Measurements from ENCODE around the gene EGLN2. TPM values are rescaled to one million over a fixed set of nuclear protein-coding genes. Genes with fewer than 3 reads are reported as not detected.
"Not testable (repeated sequence)": the region's sequence is repeated elsewhere in the genome, so short reads cannot be mapped to it uniquely, and the experiment has no call there.

The EGLN2 gene
- total RNA-seq, 2 experiments from 2014 or later, result 89.1 to 90.3 TPM

- H3K36me3 Mint-ChIP-seq; H3K9me3 Mint-ChIP-seq; H3K4me3 Mint-ChIP-seq; DNase-seq; H3K27me3 Mint-ChIP-seq; POLR2A ChIA-PET; H3K27ac Mint-ChIP-seq; intact Hi-C loops (cut with micrococcal nuclease): not testable (repeated sequence)
- H3K4me1 Mint-ChIP-seq (ENCODE audit: low read depth), result peaks cover 12% of the 10 kb centered on the region
- CTCF ChIA-PET, result interaction anchor here (2.0 kb wide), 1 partner anchor 191 kb away, joined by 4 read pairs; no protein-coding TSS in a partner anchor
Observed at GRCh38 chr19:40825460-40826095, 26.6 kb downstream of the EGLN2 start.

GRCh38 chr19:40826312-40826698 lies 27.3 kb downstream of the EGLN2 start:
- POLR2A ChIA-PET; H3K9me3 Mint-ChIP-seq; H3K27me3 Mint-ChIP-seq; H3K27ac Mint-ChIP-seq; H3K4me3 Mint-ChIP-seq; H3K36me3 Mint-ChIP-seq; CTCF ChIA-PET; intact Hi-C loops (cut with micrococcal nuclease); DNase-seq: not testable (repeated sequence)
- H3K4me1 Mint-ChIP-seq (ENCODE audit: low read depth), result peaks cover 12% of the 10 kb centered on the region

- not testable (repeated sequence) for H3K27ac Mint-ChIP-seq
Observed at GRCh38 chr19:40826699-40827385, 27.9 kb downstream of the EGLN2 start.

GRCh38 chr19:40827386-40828247 lies 28.6 kb downstream of the EGLN2 start:
- no peaks in the 10 kb centered on the region for H3K9me3 Mint-ChIP-seq
- POLR2A ChIA-PET, result no interaction called here

More at GRCh38 chr19:40826699-40827385, 27.9 kb downstream of the EGLN2 start:
- H3K27me3 Mint-ChIP-seq; H3K4me3 Mint-ChIP-seq; H3K36me3 Mint-ChIP-seq; POLR2A ChIA-PET; H3K9me3 Mint-ChIP-seq; intact Hi-C loops (cut with micrococcal nuclease); CTCF ChIA-PET: not testable (repeated sequence)
- H3K4me1 Mint-ChIP-seq (ENCODE audit: low read depth), result peaks cover 12% of the 10 kb centered on the region
- DNase-seq, result peak; percentile 55

GRCh38 chr19:40829205-40829604 lies 30.2 kb downstream of the EGLN2 start:
- Mint-ChIP-seq H3K4me1 (ENCODE audit: low read depth) (peaks cover 13% of the 10 kb centered on the region), H3K36me3 (peaks cover 4% of the 10 kb centered on the region), H3K27ac (no peak overlapping the region), H3K9me3 (no peaks in the 10 kb centered on the region), H3K4me3 (no peak overlapping the region), H3K27me3 (no peaks in the 10 kb centered on the region)
- intact Hi-C loops (cut with micrococcal nuclease), result no loop called here
- DNase-seq, result no peak
- CTCF ChIA-PET, result interaction anchor here (1.0 kb wide), 1 partner anchor 10 kb away, joined by 4 read pairs; no protein-coding TSS in a partner anchor
- POLR2A ChIA-PET, result no interaction called here

More at GRCh38 chr19:40827386-40828247, 28.6 kb downstream of the EGLN2 start:
- intact Hi-C loops (cut with micrococcal nuclease), result no loop called here
- Mint-ChIP-seq H3K4me3 (no peak overlapping the region), H3K36me3 (peaks cover 4% of the 10 kb centered on the region), H3K27ac (no peak overlapping the region), H3K4me1 (ENCODE audit: low read depth) (peaks cover 13% of the 10 kb centered on the region), H3K27me3 (no peaks in the 10 kb centered on the region)
- DNase-seq, result peak; percentile 3
- CTCF ChIA-PET, result no interaction called here

GRCh38 chr19:40830741-40831140 lies 31.8 kb downstream of the EGLN2 start:
- DNase-seq, H3K27ac Mint-ChIP-seq: not testable (repeated sequence)

GRCh38 chr19:40831502-40832430 lies 32.8 kb downstream of the EGLN2 start:
- ChIA-PET CTCF (interaction anchor here (1.5 kb wide), 1 partner anchor 12 kb away, joined by 4 read pairs; no protein-coding TSS in a partner anchor), POLR2A (interaction anchor here (0.6 kb wide), 1 partner anchor 688 kb away, joined by 6 read pairs; no protein-coding TSS in a partner anchor)
- peaks cover 8% of the 10 kb centered on the region for H3K4me1 Mint-ChIP-seq (ENCODE audit: low read depth)
- H3K4me3 Mint-ChIP-seq, result no peak overlapping the region
- H3K27me3 Mint-ChIP-seq, result no peaks in the 10 kb centered on the region
- H3K27ac Mint-ChIP-seq, result no peak overlapping the region
- no peaks in the 10 kb centered on the region for H3K9me3 Mint-ChIP-seq
- peaks cover 4% of the 10 kb centered on the region for H3K36me3 Mint-ChIP-seq
- peak; percentile 3 for DNase-seq
- intact Hi-C loops (cut with micrococcal nuclease), result no loop called here

More at GRCh38 chr19:40830741-40831140, 31.8 kb downstream of the EGLN2 start:
- H3K4me3 Mint-ChIP-seq; H3K27me3 Mint-ChIP-seq; CTCF ChIA-PET; H3K9me3 Mint-ChIP-seq; H3K36me3 Mint-ChIP-seq; POLR2A ChIA-PET; intact Hi-C loops (cut with micrococcal nuclease): not testable (repeated sequence)
- H3K4me1 Mint-ChIP-seq (ENCODE audit: low read depth), result peaks cover 13% of the 10 kb centered on the region

- H3K27me3 Mint-ChIP-seq; H3K36me3 Mint-ChIP-seq; intact Hi-C loops (cut with micrococcal nuclease); H3K27ac Mint-ChIP-seq; H3K9me3 Mint-ChIP-seq; H3K4me3 Mint-ChIP-seq; H3K4me1 Mint-ChIP-seq (ENCODE audit: low read depth); DNase-seq: not testable (repeated sequence)
- ChIA-PET POLR2A (interaction anchor here (0.6 kb wide), 1 partner anchor 688 kb away, joined by 6 read pairs; no protein-coding TSS in a partner anchor), CTCF (interaction anchor here (1.5 kb wide), 1 partner anchor 13 kb away, joined by 4 read pairs; no protein-coding TSS in a partner anchor)
Observed at GRCh38 chr19:40832431-40832790, 33.4 kb downstream of the EGLN2 start.

- H3K36me3 Mint-ChIP-seq; H3K27ac Mint-ChIP-seq; H3K9me3 Mint-ChIP-seq; H3K27me3 Mint-ChIP-seq; intact Hi-C loops (cut with micrococcal nuclease); POLR2A ChIA-PET; H3K4me1 Mint-ChIP-seq (ENCODE audit: low read depth); H3K4me3 Mint-ChIP-seq; DNase-seq: not testable (repeated sequence)
- CTCF ChIA-PET, result interaction anchor here (0.6 kb wide), 1 partner anchor 137 kb away, joined by 4 read pairs; no protein-coding TSS in a partner anchor
Observed at GRCh38 chr19:40833728-40834533, 34.9 kb downstream of the EGLN2 start.

GRCh38 chr19:40836754-40837429 lies 37.9 kb downstream of the EGLN2 start:
- CTCF ChIA-PET, result no interaction called here
- Mint-ChIP-seq H3K27me3 (no peaks in the 10 kb centered on the region), H3K4me3 (no peak overlapping the region), H3K4me1 (ENCODE audit: low read depth) (peaks cover 1% of the 10 kb centered on the region), H3K9me3 (no peaks in the 10 kb centered on the region), H3K27ac (no peak overlapping the region), H3K36me3 (no peaks in the 10 kb centered on the region)
- intact Hi-C loops (cut with micrococcal nuclease), result no loop called here
- no peak for DNase-seq
- POLR2A ChIA-PET, result no interaction called here

Data from activated CD4-positive, alpha-beta memory T cell treated with anti-CD3 and anti-CD28 coated beads for 36 hours (primary cell).